Epithelial cell of prostate (primary cell): ENCODE measurements around the gene TENT5C.

Source experiments
- DNase-seq: peaks from one replicate; pipeline ENCODE4 v3.0.0-alpha.2; 2011; ENCODE audit warnings: low read depth, low spot score
- H3K27ac ChIP-seq: fragments of 450-650 bp; 2 replicates; pipeline ENCODE4 v1.5.1; 2017; ENCODE audit warnings: mild to moderate bottlenecking

The TENT5C gene

GRCh38 chr1:117650840-117651568 lies 45.2 kb downstream of the TENT5C start:
- no peak overlapping the region for H3K27ac ChIP-seq
- DNase-seq: no peak

- no peak overlapping the region for H3K27ac ChIP-seq
- DNase-seq: no peak
Measured at GRCh38 chr1:117651616-117652015, 45.8 kb downstream of the TENT5C start.

- H3K27ac ChIP-seq: no peak overlapping the region
Measured at GRCh38 chr1:117652421-117652820, 46.6 kb downstream of the TENT5C start.

DNA sequence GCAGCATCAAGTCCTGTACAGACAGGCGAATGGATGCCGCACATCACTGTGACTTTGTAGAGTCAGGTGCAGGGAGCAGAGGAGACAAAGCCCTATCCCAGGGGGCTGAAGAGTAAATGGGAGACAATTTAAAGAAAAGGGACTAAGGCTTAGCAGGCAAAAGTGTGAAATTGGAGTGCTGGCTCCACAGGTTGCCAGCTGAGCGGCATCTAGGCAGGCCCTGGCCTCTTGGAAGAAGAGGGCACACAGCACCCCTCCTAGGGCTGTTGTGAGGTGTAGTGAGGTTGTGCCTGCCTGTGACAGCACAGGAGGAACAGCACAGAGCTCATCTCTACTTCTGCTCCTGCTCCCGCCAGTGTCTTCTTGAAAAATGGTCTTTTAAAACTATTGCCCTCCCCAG lies 47.3 kb downstream of the TENT5C start:
- no peak overlapping the region for H3K27ac ChIP-seq
- DNase-seq: no peak

More at GRCh38 chr1:117652421-117652820, 46.6 kb downstream of the TENT5C start:
- no peak for DNase-seq

- no peak for DNase-seq
- no peak overlapping the region for H3K27ac ChIP-seq
Measured at GRCh38 chr1:117653732-117654492, 48.1 kb downstream of the TENT5C start.

DNA sequence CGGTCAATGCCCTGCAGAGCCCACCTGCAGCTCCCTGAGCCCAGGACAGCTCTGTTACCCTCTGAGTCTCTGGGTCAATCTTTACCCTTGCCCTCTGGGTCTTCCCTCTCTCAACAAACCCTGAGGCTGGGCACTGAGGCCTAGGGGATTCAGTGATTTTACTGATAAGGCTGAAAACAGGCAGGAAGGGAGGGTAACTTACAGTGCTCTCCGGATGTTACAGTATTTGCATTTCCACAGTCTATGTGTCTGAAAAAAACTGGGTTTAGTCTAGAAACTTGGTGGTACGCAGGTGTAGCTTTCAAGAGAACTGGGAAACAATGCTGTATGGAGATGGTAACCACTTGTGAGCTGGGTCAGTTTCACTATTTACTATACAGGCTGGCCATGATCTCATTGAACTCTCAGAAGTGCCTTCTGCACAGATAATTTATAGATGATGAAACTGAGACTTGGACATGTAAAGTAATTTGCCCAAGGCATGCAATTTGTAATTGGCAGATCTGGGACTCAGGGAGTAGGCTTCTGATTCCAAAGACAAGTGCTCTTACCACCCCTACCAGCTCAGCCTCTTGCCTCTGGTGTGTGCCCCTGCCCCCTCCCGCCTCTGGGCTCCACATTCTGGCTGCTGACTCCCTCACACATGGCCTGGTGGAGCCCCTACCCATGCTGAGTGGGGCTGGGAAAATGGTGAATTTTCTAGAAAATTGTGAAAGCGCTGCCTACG lies 48.8 kb downstream of the TENT5C start:
- DNase-seq: no peak
- H3K27ac ChIP-seq: peak overlapping the region; percentile 3

DNA sequence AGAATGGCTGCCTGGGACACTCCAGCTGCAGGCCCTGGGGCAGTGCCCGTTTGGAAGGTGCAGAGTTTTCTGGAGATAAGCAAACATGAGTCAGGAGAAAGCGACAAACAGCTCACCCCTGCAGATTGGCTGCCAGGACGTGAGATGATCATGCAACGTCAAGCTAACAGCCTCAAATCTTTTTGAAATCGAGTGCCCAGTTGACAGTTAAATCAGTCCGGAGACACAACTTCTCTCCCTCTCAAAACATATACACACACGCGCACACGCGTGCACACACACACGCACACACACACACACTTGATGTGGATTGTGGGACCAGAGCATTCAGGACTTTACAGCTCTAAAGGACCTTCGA lies 49.4 kb downstream of the TENT5C start:
- H3K27ac ChIP-seq: peak overlapping the region; percentile 3
- DNase-seq: no peak

DNA sequence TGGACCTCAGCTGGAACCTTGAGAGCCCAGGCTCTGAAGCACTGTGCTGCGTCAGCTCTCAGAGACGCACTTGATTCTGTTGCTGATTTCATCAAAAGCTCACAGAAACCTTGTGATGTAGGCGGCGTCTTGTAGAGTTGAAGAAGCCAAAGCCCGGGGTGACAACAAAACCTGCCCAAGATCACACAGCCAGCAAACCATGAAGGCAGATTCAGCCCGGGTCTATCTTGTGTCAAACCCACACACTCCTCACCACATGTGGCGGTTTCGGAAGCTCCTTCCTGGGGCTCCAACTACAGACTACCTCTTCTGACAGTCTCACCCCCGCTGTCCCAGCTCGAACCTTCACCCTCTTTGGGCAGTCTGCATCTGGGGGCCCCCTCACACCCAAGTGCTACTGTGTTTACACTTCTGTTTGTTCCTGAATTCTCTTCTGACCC lies 50.4 kb downstream of the TENT5C start:
- no peak for DNase-seq
- no peak overlapping the region for H3K27ac ChIP-seq

DNA sequence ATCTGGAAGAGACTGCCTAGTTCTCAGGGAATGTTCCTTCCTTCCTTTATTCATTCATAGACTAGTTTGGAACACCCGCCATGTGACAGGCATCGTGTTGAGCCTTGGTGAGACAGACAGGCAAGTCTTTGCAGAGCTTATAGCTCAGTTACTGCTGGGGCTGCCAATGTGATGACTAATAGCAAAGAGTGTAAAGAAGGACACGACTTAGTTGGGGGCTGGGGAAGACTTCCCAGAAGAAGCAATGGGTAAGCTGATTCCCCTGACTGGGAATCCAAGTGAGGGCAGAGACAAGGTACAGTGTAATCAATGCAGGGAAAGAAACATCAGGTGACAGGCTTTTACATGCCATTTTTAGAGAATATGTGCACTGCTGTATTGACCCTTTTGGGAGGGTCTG lies 51.2 kb downstream of the TENT5C start:
- peak; percentile 84 for DNase-seq
- no peak overlapping the region for H3K27ac ChIP-seq

- no peak for DNase-seq
- no peak overlapping the region for H3K27ac ChIP-seq
Measured at GRCh38 chr1:117657949-117658660, 52.3 kb downstream of the TENT5C start.

GRCh38 chr1:117658676-117659075 lies 52.8 kb downstream of the TENT5C start:
- no peak for DNase-seq
- H3K27ac ChIP-seq: no peak overlapping the region

DNA sequence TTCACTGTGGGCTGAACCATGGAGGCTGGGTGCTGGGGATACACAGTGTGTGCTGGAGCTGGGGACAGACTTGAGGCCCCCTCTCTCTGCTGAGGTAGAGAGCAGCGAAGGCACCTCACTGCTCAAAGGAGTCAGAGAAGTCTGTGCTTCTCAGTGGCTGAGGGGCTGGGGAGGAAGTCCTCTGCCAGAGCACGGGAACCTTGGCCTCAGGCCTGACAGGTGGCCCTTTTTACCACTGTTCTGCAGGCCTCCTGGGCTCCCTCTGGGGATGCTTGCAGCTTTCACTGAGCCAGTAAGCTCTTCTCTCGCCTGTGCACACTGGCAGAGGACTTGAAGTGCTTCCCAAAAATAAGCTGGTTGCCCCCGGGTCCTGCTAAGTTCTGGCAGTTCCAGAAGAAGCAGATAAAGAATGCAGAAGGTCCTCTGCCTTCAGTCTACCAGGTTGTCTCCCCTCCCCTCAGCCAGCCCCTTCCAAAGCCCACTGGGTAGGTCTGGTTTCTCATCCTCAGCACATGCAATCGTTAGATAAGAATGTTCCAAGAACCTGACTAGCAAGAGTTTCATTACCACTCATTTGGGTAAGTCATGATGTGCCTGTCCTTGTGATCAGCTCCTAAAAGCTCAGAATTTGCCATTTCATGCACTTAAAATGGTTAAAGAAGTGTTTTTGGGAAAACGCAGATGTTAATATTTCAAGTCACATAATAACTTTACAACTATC lies 53.9 kb downstream of the TENT5C start:
- DNase-seq: no peak
- no peak overlapping the region for H3K27ac ChIP-seq

DNA sequence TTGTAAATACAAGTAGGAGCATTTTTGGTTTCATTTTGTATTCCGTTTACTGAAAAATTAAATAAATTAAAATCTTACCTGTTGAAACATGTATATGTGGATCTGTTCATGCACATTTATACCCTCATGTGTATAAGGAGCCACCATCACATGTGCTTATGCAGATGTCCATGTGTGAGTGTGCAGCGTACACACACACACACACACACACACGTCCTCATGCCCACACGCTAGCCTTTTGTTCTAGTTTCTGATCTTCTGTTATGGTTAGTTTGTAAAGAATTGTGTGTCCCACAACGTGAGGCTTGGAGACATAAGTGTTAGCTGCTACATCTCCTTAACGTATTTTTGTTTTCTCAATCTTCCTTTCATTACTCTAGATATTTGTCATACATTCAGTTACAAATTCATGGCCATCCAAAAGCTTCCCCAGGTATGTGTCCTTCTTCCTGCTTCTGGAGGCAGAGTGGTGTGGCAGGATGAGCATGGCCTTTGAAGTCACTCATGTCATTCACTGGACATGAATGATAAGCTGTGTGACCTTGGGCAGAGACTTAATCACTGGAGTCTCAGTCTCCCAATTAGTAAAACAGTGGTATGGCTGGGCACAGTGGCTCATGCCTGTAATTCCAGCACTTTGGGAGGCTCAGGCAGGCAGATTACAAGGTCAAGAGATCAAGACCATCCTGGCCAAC lies 54.6 kb downstream of the TENT5C start:
- H3K27ac ChIP-seq: no peak overlapping the region
- no peak for DNase-seq

GRCh38 chr1:117661027-117661426 lies 55.2 kb downstream of the TENT5C start:
- no peak for DNase-seq
- no peak overlapping the region for H3K27ac ChIP-seq

- no peak for DNase-seq
- H3K27ac ChIP-seq: no peak overlapping the region
Measured at GRCh38 chr1:117662667-117663066, 56.8 kb downstream of the TENT5C start.

- DNase-seq: no peak
- H3K27ac ChIP-seq: no peak overlapping the region
Measured at GRCh38 chr1:117663156-117663902, 57.5 kb downstream of the TENT5C start.

GRCh38 chr1:117664314-117664713 lies 58.5 kb downstream of the TENT5C start:
- no peak for DNase-seq
- H3K27ac ChIP-seq: no peak overlapping the region

GRCh38 chr1:117665556-117666270 lies 59.9 kb downstream of the TENT5C start:
- H3K27ac ChIP-seq: no peak overlapping the region
- DNase-seq: no peak
